Subcutaneous adipose tissue (tissue), 4 donors: Measurements from ENCODE around the gene BRS3. TPM values are rescaled to one million over a fixed set of nuclear protein-coding genes. Genes with fewer than 3 reads are reported as not detected.

Experiments used
- CTCF ChIP-seq: fragments of 450-650 bp; IDR thresholded peaks from one replicate; pipeline ENCODE4 v1.5.1; 2016; ENCODE audit warnings: low read depth, mild to moderate bottlenecking, control low read depth, antibody characterized with exemption, moderate library complexity
- total RNA-seq, 4 donors: library from RNA; depleted of rRNA; stranded (reverse); fragments of >200 nt; gene quantifications; one replicate each; pipeline ENCODE4 v1.1.0, GENCODE V29; 2016

BRS3 gene
- total RNA-seq, 4 donors from 2014 or later = not detected

GRCh38 chrX:136541294-136541693, 53.5 kb downstream of the BRS3 start:
- no peak for TF ChIP-seq CTCF

- no peak for TF ChIP-seq CTCF
Observed at GRCh38 chrX:136542281-136542680, 54.5 kb downstream of the BRS3 start.

Other genes with a start within 250 kb of the BRS3 start
- gene MAP7D3, start 236.5 kb upstream of the BRS3 start, total RNA-seq = 10 to 100 TPM; 27.5 to 42.5 (median 35.7) TPM
- under 1 TPM; under 0.01 to 0.33 (median 0.08) TPM for gene ADGRG4, start 187.0 kb upstream of the BRS3 start, total RNA-seq
- 10 to 100 TPM; 38.6 to 99.8 (median 65.9) TPM for gene HTATSF1, start 9.6 kb downstream of the BRS3 start, total RNA-seq
- not detected for gene VGLL1, start 44.3 kb downstream of the BRS3 start, total RNA-seq
- gene CD40LG, start 160.2 kb downstream of the BRS3 start, total RNA-seq = under 1 TPM in 2 of 4 donors, not detected in 2; 0.33 to 0.51 TPM